ENCODE measurements around the gene CD2. TPM values are rescaled to one million over a fixed set of nuclear protein-coding genes. Genes with fewer than 3 reads are reported as not detected.
A peak's percentile ranks its signal among the peaks of the same experiment; 100 is the strongest.

Gene CD2
- total RNA-seq (1.4 TPM), polyA plus RNA-seq (2.3 TPM)

GRCh38 chr1:116754198-116754977 lies at the start of gene CD2:
Gene CD2, plus strand, starts transcription at chr1:116754430. Its CDS starts 63 bp downstream, at chr1:116754493.
- H3K27ac ChIP-seq (ENCODE audit: low read depth) = no peak within 1 kb of the TSS
- WGBS = 71% methylated on average over 7 of the region's 7 CpGs
- peak within 1 kb of the TSS; percentile 37 for H3K4me3 ChIP-seq (ENCODE audit: low read depth, low read length)
- H3K4me1 ChIP-seq (ENCODE audit: insufficient read depth) = no peaks in the 10 kb centered on the region
- no peaks in the 10 kb centered on the region for H3K36me3 ChIP-seq (ENCODE audit: insufficient read depth)
- no peak for DNase-seq (ENCODE audit: extremely low spot score)

DNA sequence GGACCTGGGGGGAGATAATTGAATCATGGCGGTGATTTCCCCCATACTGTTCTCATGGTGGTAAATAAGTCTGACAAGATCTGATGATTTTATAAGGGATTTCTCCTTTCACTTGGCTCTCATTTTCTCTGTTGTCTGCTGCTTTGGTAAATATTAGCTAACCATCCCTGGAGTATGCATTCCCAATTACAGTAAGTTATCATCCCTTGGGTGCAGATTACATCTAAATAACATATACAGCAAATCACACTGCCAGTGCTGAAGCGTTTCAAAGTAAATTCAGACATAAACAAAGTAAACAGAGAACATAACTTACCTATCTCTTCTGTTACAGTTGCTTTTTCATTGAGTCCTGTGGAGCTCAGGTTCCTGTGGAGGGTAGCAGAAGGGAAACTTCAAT lies 48.1 kb upstream of the CD2 start:
- H3K4me1 ChIP-seq (ENCODE audit: insufficient read depth) = no peaks in the 10 kb centered on the region
- WGBS = 67% methylated on average over 2 of the region's 2 CpGs
- H3K27ac ChIP-seq (ENCODE audit: low read depth) = no peak overlapping the region
- DNase-seq (ENCODE audit: extremely low spot score) = no peak
- H3K36me3 ChIP-seq (ENCODE audit: insufficient read depth) = no peaks in the 10 kb centered on the region
- H3K4me3 ChIP-seq (ENCODE audit: low read depth, low read length) = no peak overlapping the region

DNA sequence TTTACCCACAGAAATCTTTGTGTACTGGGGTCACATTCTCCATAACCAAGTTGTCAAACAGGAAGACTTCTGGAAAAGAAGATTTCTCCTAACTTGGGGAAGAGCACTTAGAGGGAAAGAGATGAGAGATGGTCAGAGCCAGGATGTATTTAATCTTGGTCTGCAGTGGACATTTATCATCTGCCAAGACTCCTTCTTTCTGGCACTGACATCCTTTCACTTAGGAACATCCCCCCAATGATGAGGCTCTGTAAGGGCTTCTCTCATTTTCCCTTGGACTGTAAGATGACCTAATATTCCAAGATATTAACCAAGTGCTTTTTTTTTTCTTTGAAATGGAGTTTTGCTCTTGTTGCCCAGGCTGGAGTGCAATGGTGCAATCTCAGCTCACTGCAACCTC lies 47.4 kb upstream of the CD2 start:
- DNase-seq (ENCODE audit: extremely low spot score) = no peak
- H3K27ac ChIP-seq (ENCODE audit: low read depth) = no peak overlapping the region
- H3K4me3 ChIP-seq (ENCODE audit: low read depth, low read length) = no peak overlapping the region
- no peaks in the 10 kb centered on the region for H3K4me1 ChIP-seq (ENCODE audit: insufficient read depth)
- H3K36me3 ChIP-seq (ENCODE audit: insufficient read depth) = no peaks in the 10 kb centered on the region

DNA sequence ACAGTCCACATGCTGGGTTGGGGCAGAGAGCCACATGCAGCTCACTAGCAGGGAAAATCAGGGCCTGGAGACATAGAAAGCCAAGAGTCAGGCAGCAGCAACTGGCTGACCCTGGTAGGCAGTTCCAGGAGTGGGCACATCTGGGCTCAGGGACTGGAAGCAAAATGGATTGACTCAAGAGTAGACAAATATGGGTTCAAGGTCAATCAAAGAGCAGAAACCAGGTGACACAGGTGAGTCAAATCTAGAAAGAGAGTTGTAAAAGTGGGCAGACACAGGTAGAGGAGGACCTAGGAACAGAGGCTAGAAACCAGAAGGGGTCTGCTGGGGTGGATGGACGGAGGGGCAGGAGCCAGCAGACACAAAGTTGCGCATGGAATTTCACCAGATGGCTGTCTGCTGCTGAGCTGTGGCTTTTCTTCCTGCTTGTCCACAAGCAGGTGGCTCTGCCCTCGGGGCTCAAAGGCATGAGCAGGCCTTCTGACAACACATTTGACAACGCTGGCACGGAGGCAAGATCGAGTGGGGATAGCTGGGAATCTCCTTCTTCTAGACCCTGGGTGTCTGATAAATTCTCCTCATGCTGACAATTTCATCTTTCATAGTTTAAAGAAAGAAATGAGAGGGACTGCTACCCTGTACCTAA lies 45.9 kb upstream of the CD2 start:
- DNase-seq (ENCODE audit: extremely low spot score) = no peak
- no peaks in the 10 kb centered on the region for H3K36me3 ChIP-seq (ENCODE audit: insufficient read depth)
- H3K4me1 ChIP-seq (ENCODE audit: insufficient read depth) = no peaks in the 10 kb centered on the region
- no peak overlapping the region for H3K27ac ChIP-seq (ENCODE audit: low read depth)
- WGBS = 86% methylated on average over 6 of the region's 6 CpGs
- H3K4me3 ChIP-seq (ENCODE audit: low read depth, low read length) = no peak overlapping the region

GRCh38 chr1:116709666-116710167 lies 44.5 kb upstream of the CD2 start:
- Histone ChIP-seq H3K36me3 (ENCODE audit: insufficient read depth) (no peaks in the 10 kb centered on the region), H3K4me1 (ENCODE audit: insufficient read depth) (no peaks in the 10 kb centered on the region), H3K27ac (ENCODE audit: low read depth) (no peak overlapping the region), H3K4me3 (ENCODE audit: low read depth, low read length) (no peak overlapping the region)
- 91% methylated on average over 7 of the region's 7 CpGs for WGBS
- DNase-seq (ENCODE audit: extremely low spot score) = no peak

DNA sequence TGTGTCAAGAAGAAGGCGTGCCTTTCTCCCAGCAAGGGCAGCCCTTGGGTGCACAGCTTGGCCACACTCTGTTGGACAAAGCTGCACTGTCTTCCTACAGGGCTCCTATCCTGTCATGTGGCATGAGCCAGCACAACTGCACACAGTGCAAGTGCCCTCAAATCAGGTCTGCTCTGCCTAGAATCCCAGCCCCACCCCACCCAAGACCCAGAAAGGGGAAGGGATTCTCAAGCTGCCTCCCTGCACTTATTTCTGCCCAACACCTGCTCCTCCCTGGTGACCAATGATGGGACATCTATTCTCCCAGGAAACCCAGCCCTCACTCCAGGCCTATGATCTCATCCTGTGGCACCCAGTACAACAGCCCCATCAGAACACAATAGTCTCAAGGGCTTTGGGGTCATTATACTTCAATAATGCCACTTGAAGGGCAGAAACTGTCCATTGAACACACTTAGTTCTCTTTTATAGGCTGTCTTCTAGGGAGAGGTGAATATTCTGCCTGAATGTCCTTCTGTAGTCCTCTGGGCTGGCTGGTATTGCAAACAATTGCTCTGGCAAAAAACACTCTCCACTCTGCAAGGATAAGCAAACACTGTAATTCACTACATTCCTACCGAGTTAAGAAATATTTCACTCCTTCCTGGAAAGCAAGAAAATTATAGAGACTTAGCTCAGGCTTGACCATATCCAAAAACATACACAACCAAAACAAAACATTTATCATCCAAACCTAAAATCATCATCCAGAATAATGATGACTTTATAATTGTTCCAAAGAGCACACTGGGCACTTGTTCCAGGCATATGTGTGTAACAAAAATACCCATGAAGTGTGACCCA lies 43.6 kb upstream of the CD2 start:
- H3K36me3 ChIP-seq (ENCODE audit: insufficient read depth) = no peaks in the 10 kb centered on the region
- DNase-seq (ENCODE audit: extremely low spot score) = no peak
- H3K27ac ChIP-seq (ENCODE audit: low read depth) = no peak overlapping the region
- no peaks in the 10 kb centered on the region for H3K4me1 ChIP-seq (ENCODE audit: insufficient read depth)
- no peak overlapping the region for H3K4me3 ChIP-seq (ENCODE audit: low read depth, low read length)
- 62% methylated on average over 2 of the region's 2 CpGs for WGBS

DNA sequence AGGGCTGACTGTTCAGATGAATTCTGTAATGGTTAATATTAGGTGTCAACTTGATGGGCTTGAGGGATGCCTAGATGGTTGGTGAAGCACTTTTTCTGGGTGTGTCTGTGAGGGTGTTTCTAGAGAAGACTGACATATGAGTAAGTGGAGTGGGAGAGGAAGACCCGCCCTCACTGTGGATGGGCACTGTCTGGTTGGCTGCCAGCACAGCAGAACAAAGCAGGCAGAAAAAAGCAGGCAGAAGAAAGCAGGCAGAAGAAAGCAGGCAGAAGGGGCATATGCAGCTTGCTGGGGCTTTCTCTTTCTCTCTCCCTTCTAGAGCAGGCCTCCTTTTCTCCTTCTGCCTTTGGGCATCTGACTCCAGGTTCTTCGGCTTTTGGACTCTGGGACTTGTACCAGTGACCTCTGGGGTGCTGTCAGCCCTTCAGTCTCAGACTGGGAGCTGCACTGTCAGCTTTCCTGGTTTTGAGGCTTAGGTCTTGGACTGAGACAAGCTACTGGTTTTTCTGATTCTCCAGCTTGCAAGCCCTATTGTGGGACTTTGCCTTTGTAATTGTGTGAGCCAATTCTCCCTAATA lies 42.9 kb upstream of the CD2 start:
- Histone ChIP-seq H3K27ac (ENCODE audit: low read depth) (no peak overlapping the region), H3K36me3 (ENCODE audit: insufficient read depth) (no peaks in the 10 kb centered on the region), H3K4me3 (ENCODE audit: low read depth, low read length) (no peak overlapping the region), H3K4me1 (ENCODE audit: insufficient read depth) (no peaks in the 10 kb centered on the region)
- 78% methylated on average over 2 of the region's 2 CpGs for WGBS
- no peak for DNase-seq (ENCODE audit: extremely low spot score)

- no peak overlapping the region for H3K27ac ChIP-seq (ENCODE audit: low read depth)
- H3K36me3 ChIP-seq (ENCODE audit: insufficient read depth) = no peaks in the 10 kb centered on the region
- no peak overlapping the region for H3K4me3 ChIP-seq (ENCODE audit: low read depth, low read length)
- no peak for DNase-seq (ENCODE audit: extremely low spot score)
- no peaks in the 10 kb centered on the region for H3K4me1 ChIP-seq (ENCODE audit: insufficient read depth)
- 74% methylated on average over 6 of the region's 6 CpGs for WGBS
These were observed 41.7 kb upstream of the CD2 start for GRCh38 chr1:116712510-116712909.

GRCh38 chr1:116713474-116713873 lies 40.8 kb upstream of the CD2 start:
- DNase-seq (ENCODE audit: extremely low spot score) = no peak
- H3K27ac ChIP-seq (ENCODE audit: low read depth) = no peak overlapping the region
- 90% methylated on average over 3 of the region's 3 CpGs for WGBS
- no peaks in the 10 kb centered on the region for H3K4me1 ChIP-seq (ENCODE audit: insufficient read depth)
- H3K4me3 ChIP-seq (ENCODE audit: low read depth, low read length) = no peak overlapping the region
- H3K36me3 ChIP-seq (ENCODE audit: insufficient read depth) = no peaks in the 10 kb centered on the region

GRCh38 chr1:116716391-116716790 lies 37.8 kb upstream of the CD2 start:
- no peak for DNase-seq (ENCODE audit: extremely low spot score)
- Histone ChIP-seq H3K36me3 (ENCODE audit: insufficient read depth) (no peaks in the 10 kb centered on the region), H3K27ac (ENCODE audit: low read depth) (no peak overlapping the region), H3K4me3 (ENCODE audit: low read depth, low read length) (no peak overlapping the region), H3K4me1 (ENCODE audit: insufficient read depth) (no peaks in the 10 kb centered on the region)
- WGBS = 87% methylated on average over 3 of the region's 3 CpGs

GRCh38 chr1:116717318-116717717 lies 36.9 kb upstream of the CD2 start:
- Histone ChIP-seq H3K4me3 (ENCODE audit: low read depth, low read length) (no peak overlapping the region), H3K4me1 (ENCODE audit: insufficient read depth) (no peaks in the 10 kb centered on the region), H3K27ac (ENCODE audit: low read depth) (no peak overlapping the region), H3K36me3 (ENCODE audit: insufficient read depth) (no peaks in the 10 kb centered on the region)
- 88% methylated on average over 3 of the region's 3 CpGs for WGBS
- DNase-seq (ENCODE audit: extremely low spot score) = no peak

GRCh38 chr1:116720364-116721038 lies 33.7 kb upstream of the CD2 start:
- DNase-seq (ENCODE audit: extremely low spot score) = peak; percentile 50
- no peak overlapping the region for H3K27ac ChIP-seq (ENCODE audit: low read depth)
- no peak overlapping the region for H3K4me3 ChIP-seq (ENCODE audit: low read depth, low read length)
- WGBS = 71% methylated on average over 4 of the region's 4 CpGs
- H3K36me3 ChIP-seq (ENCODE audit: insufficient read depth) = no peaks in the 10 kb centered on the region
- no peaks in the 10 kb centered on the region for H3K4me1 ChIP-seq (ENCODE audit: insufficient read depth)

DNA sequence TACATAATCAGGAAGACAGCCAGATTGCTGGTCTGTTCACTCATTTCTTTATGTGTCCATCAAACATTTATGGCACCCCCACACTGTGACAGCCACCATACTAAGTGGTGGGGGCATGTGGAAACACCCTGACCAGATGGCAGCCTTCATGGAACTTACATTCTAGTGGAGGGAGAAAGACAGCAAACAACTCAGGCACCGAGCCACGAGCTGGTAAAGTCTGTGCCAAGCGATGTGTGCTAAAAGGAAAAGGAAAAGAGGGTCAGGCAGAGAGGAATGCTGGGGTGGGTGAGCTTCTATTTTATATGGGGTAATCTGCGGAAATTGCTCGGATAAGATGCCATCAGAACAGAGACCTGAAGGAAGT lies 33.2 kb upstream of the CD2 start:
- no peaks in the 10 kb centered on the region for H3K4me1 ChIP-seq (ENCODE audit: insufficient read depth)
- no peak for DNase-seq (ENCODE audit: extremely low spot score)
- WGBS = 84% methylated on average over 5 of the region's 5 CpGs
- no peaks in the 10 kb centered on the region for H3K36me3 ChIP-seq (ENCODE audit: insufficient read depth)
- H3K4me3 ChIP-seq (ENCODE audit: low read depth, low read length) = no peak overlapping the region
- no peak overlapping the region for H3K27ac ChIP-seq (ENCODE audit: low read depth)
